ENCODE results near the gene SPTAN1.

DNA sequence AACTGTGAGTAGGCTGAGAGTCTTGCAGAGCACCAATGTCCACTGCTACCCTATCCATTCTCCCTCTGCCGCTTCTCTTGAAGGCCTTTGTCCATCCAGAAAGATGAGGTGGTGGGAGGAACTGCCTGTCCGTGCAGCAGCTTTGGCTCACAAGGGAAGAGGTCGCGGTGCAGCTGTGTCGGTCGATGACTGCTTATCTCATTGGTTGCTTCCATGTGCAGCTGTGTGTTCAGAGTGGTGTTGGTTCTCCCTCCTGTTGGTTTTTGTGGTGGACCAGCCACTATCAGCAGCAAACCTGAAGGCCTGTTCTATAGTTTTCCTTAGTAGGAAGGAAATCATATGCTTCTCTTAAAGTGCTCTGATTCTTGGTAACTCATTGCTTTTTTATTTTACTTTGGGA is 40.7 kb downstream of the SPTAN1 start:
- TF ChIP-seq, protein P1, sequence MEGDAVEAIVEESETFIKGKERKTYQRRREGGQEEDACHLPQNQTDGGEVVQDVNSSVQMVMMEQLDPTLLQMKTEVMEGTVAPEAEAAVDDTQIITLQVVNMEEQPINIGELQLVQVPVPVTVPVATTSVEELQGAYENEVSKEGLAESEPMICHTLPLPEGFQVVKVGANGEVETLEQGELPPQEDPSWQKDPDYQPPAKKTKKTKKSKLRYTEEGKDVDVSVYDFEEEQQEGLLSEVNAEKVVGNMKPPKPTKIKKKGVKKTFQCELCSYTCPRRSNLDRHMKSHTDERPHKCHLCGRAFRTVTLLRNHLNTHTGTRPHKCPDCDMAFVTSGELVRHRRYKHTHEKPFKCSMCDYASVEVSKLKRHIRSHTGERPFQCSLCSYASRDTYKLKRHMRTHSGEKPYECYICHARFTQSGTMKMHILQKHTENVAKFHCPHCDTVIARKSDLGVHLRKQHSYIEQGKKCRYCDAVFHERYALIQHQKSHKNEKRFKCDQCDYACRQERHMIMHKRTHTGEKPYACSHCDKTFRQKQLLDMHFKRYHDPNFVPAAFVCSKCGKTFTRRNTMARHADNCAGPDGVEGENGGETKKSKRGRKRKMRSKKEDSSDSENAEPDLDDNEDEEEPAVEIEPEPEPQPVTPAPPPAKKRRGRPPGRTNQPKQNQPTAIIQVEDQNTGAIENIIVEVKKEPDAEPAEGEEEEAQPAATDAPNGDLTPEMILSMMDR (IDR thresholded peaks at IDR 0.05): no peak
- TF ChIP-seq, protein P2, sequence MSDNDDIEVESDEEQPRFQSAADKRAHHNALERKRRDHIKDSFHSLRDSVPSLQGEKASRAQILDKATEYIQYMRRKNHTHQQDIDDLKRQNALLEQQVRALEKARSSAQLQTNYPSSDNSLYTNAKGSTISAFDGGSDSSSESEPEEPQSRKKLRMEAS (IDR thresholded peaks at IDR 0.05): no peak
- TF ChIP-seq JUN (IDR thresholded peaks at IDR 0.05) (no peak), EP300 (IDR thresholded peaks at IDR 0.05) (no peak), SMC3 (IDR thresholded peaks at IDR 0.05) (no peak), NR3C1 (IDR thresholded peaks at IDR 0.05) (no peak)

Measured in A549 (cell line).